ENCODE data around the gene KRT86.
"Not testable (repeated sequence)": the region's sequence is repeated elsewhere in the genome, so short reads cannot be mapped to it uniquely, and the experiment has no call there.

KRT86 gene

DNA sequence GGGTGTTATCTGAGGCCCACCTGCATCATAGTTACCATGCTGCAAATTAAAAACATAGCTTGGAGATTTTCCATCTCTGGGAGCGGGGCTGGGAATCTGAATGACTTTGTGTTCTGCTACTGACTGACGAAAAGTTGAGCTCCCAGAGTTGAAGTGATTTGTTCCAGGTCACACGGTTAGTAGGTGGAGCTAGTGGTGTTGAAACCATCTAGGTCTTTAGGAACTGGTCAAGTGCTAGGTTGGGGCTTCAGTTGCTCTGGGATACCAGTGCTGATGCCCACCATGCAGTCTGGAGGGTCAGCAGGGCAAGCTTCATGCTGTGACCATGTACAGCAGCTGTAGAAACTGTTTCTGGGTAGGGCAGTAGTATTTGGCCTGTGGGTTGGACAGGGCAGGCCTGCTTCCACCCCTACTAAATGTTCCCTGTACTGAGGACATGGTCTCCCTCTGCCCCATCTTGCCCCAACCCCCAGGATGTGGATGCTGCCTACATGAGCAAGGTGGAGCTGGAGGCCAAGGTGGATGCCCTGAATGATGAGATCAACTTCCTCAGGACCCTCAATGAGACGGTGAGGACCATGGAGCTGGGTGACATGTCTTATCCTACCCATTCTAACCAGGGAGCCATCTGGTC is 36.1 kb upstream of the KRT86 start:
- H3K4me3 ChIP-seq (ENCODE audit: low read depth, low read length) = no peak overlapping the region

DNA sequence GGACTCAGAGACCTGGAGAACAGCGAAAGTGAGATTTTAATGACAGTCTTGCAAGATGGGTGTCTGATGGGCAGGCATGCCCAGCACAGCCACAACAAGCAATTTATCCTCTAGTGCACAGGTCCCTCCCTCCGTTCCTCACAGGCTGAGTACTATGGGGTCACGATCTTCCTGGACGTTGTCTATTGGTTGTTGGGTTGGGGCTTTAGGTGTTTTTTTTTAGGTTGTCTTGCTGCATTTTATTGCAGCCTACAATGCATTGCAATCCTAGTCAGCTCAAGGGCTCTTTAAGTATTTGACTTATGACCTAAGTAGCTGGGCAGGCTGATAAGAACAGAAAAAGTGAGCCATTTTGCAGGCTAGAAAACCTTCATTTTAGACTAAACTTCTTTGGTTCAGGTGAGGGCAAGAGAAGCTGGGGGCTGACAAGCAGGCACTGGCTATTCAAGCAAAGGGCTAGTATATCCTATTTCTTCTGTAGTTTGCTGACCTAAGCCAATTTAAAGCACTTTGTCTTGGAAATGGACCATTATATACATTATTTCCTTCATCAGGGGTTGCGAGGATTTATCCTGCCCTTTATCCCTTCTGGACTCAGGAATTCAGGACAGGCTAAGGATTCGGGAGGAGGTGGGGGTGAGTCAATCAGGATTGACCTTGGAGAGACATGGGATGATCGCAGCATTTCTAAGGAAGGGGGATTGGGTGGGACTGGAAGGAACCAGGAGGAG is 35.4 kb upstream of the KRT86 start:
- no peak overlapping the region for H3K4me3 ChIP-seq (ENCODE audit: low read depth, low read length)
- DNase-seq (ENCODE audit: low read depth) = no peak

More for the DNA sequence above, 36.1 kb upstream of the KRT86 start:
- no peak for DNase-seq (ENCODE audit: low read depth)

DNA sequence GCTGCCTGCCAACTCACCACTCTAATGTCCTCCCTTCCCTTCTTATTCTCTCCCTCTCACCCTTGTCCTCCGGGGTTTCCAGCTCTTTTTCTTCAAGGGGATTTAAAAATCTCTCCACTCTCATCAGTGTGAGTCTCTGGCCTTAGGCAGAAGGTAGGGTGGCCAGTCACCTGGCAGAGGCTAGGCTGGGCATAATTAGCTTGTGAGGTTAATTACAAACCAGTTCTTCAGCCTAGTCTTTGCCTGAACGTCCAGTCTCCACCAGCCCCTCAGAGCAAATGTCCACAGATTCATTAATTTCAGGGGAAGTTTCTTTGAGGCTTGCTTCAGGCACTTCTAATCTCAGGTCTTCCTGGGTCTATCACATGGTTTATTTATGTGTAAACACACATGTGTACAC is 34.7 kb upstream of the KRT86 start:
- H3K4me3 ChIP-seq (ENCODE audit: low read depth, low read length) = no peak overlapping the region
- DNase-seq (ENCODE audit: low read depth) = no peak

DNA sequence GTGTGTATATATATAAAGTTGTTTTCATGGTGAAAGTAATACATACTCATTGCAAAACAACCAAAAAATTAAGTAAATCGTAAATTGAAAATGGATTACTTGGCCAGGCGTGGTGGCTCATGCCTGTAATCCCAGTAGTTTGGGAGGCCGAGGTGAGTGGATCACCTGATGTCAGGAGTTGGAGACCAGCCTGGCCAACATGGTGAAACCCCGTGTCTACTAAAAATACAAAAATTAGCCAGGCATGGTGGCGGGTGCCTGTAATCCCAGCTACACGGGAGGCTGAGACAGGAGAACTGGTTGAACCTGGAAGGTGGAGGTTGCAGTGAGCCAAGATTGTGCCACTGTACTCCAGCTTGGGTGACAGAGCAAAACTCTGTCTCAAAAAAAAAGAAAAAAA is 34.2 kb upstream of the KRT86 start:
- DNase-seq (ENCODE audit: low read depth); H3K4me3 ChIP-seq (ENCODE audit: low read depth, low read length): not testable (repeated sequence)

DNA sequence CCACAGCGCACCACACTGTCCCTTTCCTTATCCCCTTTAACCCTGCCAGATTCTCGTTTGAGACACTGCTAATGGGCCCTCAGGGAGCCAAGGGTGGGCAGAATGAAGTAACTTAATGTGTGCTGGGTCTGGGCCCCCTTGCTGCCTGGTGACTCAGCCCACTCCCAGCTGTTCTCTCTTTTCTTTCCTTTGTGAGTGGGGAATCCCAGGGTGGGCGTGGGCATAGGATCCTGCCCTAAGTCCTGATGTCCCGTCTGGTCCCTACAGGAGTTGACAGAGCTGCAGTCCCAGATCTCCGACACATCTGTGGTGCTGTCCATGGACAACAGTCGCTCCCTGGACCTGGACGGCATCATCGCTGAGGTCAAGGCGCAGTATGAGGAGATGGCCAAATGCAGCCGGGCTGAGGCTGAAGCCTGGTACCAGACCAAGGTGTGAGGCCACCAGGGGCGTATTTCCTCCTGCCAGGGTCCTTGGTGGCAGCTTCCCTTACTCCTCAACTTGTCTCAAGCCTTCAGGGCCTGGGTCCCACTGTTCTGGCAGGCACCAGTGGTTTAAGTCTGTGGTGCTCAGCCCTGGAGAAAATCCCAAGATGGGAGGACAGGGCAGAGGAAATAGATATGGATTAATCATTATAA is 33.1 kb upstream of the KRT86 start:
- no peak for DNase-seq (ENCODE audit: low read depth)

DNA sequence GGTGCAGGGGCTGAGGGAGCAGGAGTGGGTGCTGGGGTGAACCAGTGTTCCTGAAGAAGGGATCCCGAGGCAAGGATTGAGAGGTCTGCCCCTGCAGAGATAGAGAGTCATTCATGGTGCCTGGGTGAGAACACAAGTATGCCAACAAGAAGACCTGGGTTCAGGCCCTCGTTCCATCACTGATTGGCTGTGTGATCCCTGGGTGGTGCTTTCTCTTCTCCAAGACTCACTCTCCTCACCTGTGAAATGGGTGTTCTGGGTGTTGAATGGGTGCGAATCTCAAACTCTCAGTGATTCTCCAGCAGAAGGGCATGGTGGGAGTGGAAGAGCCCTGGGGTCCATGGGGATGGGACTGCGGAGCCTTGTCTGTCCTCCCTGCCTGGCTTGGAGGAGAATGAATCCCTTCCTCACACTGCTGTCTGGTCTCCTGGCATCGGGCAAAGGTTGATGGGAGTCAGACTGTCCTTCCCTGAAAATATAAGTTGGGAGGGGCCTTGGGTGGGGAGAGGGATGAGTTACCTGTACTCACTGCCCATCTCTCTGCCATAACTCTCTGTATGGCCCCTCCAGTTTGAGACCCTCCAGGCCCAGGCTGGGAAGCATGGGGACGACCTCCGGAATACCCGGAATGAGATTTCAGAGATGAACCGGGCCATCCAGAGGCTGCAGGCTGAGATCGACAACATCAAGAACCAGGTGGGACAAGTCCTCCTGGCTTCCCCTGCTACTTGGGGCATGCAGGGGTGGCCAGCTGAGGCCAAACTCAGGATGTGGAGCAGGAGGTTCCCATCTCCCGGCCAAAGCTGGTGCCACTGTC is 31.8 kb upstream of the KRT86 start:
- no peak overlapping the region for H3K4me3 ChIP-seq (ENCODE audit: low read depth, low read length)
- no peak for DNase-seq (ENCODE audit: low read depth)

More for the DNA sequence above, 33.1 kb upstream of the KRT86 start:
- no peak overlapping the region for H3K4me3 ChIP-seq (ENCODE audit: low read depth, low read length)

DNA sequence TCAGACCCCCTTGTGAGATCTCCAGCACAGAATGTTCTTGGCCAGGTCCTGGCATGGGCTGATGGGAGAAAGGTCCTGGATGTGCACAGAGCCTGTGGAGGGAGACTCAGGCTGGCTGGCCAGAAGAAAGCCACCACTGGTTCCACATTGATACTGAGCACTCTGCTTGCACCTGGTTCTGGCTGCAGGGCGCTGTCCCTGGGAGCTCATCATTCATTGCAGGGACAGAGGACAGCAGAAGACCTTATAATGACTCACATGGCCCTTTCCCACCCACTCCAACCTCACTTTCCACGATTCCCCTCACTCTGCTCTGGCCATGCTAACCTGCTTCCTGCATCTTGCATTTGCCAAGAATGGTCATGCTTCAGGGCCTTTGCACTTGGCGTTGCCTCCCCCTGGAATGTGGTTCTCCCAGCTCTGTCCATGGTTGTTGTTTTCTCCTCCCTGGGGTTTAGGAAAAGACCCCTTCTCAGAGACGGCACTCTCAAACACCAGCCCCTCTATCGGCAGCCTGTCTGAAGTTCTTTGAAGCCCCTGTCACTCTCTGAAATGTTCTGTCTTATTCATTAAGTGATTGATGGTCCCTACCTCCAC is 31.1 kb upstream of the KRT86 start:
- no peak for DNase-seq (ENCODE audit: low read depth)

DNA sequence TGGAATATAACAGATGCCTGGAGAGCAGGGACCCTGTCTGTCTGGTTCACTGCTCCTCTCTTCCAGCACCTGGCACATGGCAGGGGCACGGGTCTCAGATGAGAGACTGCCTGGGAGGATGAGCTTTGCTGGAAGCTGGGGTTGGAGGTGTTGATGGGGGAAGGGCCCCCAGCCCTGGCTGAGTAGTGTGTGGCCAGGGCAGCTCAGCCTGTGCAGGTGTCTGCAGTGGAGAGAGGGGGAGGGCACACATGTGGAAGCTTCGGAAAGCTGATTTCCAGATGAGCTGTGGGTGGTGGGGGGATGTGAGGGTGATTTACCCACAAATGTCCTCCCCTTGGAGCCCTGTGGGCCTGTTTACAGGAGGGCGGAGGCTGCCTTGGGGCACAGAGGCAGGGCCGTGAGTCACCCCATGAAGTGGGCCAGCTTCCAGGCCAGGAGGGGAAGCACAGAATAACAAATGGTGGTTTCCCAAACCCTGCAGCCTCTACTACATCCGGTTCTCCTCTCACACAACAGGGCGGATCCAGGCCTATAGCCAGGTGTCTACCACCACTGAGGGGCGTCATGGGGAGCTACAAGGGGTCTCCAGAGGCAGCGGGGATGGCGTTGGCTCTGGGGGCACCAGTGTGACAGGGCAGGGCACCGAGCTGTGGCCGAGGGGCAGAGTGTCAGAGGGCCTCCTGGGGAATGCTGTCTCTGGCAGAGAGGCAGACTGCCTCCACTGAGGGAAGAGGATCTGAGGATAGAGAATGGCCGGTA is 30.4 kb upstream of the KRT86 start:
- H3K4me3 ChIP-seq (ENCODE audit: low read depth, low read length) = no peak overlapping the region
- DNase-seq (ENCODE audit: low read depth) = peak; percentile 62

More for the DNA sequence above, 31.1 kb upstream of the KRT86 start:
- no peak overlapping the region for H3K4me3 ChIP-seq (ENCODE audit: low read depth, low read length)

DNA sequence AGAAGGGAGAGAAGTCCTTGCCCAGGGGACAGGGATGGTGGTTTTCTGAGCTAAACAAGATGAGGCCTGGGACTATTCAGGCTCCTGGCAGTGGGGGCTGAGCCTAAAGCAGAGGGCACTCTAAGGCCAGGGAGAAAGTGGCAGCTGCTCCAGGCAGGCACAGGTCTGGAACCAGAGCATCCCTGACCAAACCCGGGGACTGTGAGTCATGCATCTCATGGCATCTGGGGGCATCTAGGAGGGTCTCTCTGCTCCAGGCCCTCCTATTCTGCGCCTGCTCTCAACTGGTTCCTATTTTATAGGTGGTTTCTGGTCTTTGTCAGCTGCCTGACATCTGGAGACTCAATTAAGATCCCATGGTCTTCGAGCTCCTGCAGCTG is 29.8 kb upstream of the KRT86 start:
- H3K4me3 ChIP-seq (ENCODE audit: low read depth, low read length) = no peak overlapping the region
- DNase-seq (ENCODE audit: low read depth) = no peak

DNA sequence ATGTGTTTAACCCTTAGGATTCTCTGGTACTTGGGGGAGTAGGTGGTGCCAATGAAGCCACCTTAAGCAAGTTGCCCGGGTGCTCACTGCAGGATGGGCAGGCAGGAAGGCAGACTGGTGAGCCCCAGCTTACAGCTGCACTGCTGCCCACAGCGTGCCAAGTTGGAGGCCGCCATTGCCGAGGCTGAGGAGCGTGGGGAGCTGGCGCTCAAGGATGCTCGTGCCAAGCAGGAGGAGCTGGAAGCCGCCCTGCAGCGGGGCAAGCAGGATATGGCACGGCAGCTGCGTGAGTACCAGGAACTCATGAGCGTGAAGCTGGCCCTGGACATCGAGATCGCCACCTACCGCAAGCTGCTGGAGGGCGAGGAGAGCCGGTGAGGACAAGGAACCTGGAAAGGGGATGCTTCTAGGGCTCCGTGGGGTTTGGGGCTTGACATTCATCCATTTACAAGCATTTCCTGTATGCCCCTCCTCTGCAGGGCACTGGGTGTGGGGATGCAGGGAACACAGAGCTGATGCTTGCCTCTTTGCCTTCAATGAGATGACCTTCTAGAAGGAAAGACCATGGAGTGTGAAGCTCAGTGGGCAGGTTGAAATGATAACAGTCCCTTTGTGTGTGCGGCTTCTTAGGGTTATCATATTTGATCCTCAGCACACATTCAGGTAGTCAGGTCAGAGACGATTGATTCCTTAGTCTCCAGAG is 29.0 kb upstream of the KRT86 start:
- no peak overlapping the region for H3K4me3 ChIP-seq (ENCODE audit: low read depth, low read length)
- no peak for DNase-seq (ENCODE audit: low read depth)

DNA sequence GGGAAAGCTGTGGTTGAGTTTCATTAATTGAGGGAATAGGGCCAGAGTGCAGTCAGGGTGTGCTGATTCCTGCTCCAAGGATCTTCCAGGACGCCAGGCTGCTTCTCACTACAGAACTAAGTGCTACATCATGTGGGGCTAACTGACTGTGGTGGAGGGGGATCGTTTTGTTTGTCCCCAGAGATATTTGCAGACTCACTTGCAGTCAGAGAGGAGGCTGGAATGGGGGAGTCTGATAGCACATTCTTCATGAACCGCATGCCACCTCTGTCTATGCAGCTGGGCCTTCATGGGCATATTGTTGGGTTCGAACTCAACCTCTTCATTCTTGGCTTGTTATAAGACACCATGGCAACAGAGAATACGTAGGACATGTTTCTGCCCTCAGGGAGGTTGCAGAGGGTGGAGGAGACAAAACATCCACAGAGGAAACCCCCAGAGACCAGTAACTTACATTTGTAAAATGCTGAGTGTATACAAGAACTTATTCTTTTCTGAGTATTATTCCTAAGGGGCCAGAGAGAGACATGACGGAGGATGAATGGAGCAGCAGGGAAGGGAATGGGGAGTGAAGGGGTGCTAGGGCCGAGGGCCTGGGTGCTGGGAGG is 28.4 kb upstream of the KRT86 start:
- H3K4me3 ChIP-seq (ENCODE audit: low read depth, low read length) = no peak overlapping the region
- DNase-seq (ENCODE audit: low read depth) = no peak

DNA sequence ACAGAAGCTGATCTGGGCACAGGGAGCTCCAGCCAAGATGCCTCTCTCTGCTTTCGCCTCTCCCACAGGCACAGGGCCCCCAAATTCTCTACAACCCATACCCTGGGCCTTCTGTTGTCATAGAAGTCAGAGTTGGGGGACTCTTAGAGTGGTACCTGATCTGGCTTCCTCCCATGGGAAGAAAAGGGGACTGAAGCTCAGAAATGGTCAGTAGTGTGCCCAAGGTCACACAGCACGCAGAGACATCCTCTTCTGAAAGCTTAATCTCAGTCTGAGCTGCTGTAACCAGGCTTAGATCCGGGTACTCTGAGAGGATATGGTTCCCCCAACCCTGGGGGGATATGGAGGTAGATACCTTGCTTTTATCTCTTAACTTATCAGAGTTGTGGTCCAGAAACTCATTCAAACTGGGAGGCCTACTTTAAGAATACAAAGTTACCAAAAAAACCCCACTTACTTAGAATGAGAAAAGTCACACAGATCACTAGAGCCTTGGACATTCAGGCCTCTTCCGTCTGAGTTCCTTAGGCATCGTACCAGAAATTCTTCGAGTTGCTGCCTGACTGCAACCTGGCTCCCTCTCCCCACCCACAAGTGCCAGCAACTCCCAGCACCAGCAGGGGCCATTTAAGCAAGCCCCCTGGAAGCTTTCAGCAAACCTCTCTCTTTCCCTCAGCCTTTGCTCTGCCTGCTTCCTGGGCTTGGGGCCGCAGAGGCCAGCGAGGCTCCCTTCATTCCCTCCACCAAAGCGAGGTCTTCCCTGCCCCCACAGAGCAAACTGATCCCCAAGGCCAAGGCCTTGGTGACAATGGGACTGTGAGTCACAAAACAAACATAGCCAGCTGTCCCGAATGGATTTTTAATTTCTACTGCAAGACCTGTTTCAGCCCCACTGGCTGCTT is 27.5 kb upstream of the KRT86 start:
- DNase-seq (ENCODE audit: low read depth) = no peak
- H3K4me3 ChIP-seq (ENCODE audit: low read depth, low read length) = no peak overlapping the region

DNA sequence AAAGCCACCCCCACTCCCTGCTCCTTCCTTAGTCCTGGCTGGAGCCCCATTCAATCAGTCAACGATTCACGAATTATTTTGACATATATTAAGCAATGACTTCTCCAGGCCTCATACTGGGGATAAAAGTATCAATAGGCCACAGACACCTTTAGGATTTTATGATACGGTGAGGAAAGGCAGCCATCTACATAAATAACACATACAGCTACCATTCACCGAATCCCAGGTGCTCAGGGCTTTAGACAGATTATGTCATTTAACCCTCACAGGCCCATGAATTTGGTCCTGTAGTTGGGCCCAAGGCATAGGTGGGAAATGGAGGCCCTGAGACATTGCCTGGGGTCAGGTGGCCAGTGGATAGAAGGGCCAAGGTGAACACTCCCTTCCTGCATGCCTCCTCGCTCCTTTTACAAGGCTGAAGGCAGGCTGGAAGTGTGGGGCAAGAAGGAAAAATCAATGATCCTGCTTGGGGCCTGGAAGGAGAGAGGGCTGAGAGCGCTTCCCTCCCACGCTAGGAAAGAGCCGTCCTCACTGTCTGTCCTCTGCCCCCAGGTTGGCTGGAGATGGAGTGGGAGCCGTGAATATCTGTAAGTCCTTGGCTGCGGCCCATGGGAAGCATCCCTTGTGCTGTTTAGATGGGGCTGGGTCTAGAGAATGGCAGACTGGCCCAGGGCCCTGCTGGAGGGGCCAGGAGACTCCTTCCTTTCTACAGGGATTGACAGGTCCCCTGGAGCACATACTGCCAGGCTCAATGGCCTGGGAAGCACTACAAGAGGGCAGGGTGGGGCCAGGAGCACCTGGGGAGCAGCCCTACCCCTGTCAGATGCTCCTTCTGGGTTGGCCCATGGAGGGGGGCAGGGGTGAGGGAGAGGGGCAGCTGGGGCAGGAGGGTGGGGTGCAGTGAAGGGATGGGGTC is 26.6 kb upstream of the KRT86 start:
- no peak overlapping the region for H3K4me3 ChIP-seq (ENCODE audit: low read depth, low read length)
- DNase-seq (ENCODE audit: low read depth) = no peak

DNA sequence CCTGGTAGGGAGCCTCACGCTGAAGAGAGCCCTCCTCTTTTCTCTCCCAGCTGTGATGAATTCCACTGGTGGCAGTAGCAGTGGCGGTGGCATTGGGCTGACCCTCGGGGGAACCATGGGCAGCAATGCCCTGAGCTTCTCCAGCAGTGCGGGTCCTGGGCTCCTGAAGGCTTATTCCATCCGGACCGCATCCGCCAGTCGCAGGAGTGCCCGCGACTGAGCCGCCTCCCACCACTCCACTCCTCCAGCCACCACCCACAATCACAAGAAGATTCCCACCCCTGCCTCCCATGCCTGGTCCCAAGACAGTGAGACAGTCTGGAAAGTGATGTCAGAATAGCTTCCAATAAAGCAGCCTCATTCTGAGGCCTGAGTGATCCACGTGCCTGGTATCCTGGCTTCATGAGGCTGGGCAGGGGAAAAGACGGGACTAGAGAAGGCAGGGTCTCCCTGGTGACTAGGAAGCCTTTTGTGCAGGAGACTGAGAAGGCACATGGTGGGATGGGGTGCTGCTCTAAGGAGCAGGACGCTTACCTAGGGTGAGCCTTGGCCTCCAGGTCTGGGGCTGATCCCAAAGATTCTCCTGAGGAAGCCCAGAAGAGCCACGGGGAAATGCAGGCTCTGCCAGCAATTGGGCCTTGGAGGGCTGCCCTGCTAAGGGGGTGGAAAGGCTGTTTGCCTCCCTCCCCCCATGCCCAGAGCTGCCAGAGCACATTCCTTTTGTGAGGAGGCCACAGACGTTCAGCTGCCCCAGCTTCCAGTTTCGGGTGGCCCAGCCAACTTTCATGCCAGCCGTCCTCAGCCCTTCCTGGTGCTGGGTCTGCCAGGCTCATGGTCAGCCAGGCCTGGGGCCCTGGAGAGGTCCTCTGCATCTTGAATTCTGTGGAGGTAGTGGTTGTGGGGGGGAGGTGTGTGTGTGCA is 25.6 kb upstream of the KRT86 start:
- H3K4me3 ChIP-seq (ENCODE audit: low read depth, low read length) = no peak overlapping the region
- no peak for DNase-seq (ENCODE audit: low read depth)

DNA sequence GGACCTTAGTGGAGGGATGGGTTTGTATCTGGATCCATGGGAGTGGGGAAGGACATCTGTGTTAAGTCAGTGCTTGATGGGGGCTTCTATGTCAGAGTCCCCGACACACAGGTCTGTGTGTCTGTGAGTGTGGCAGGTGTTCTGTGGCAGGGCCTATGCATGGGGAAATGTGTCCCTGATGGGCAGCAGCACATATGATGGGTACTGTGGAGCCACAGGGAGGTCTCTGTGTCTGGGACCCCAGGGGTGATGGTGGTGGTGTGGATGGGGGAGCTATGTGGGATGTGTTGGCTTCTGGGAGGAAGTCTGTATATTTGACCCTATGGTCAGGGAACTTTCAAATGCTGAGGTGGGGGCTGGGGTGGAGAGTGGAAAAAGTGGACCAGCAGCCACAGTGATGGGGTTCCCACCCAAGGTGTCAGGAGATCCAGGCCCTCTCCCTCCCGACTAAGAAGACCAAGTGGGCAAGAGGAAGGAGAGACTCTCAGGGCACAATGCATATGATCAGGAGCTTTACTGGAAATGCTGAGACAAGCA is 24.9 kb upstream of the KRT86 start:
- DNase-seq (ENCODE audit: low read depth) = no peak
- H3K4me3 ChIP-seq (ENCODE audit: low read depth, low read length) = no peak overlapping the region
